Measurements from ENCODE around the gene CNTNAP4.

DNA sequence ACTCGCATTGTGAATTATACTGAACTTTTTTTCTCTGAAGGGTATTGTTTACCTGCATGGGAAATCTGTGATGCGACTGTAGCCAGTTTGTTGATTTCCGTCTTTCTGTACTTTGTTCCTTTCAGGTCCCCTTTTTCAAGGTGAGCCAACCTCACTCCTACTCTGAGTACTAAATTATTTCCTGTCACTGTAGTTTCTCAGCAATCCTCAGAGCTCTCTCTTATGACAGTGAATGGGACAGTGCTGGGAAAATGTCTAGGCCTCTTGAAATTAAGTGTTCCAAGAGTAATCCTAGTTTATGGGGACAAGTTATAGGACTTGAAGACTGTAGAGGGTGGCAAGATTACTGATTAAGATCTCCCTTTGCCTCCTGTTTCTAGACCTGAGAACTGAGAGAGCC, 167.6 kb downstream of the CNTNAP4 start:
- TF ChIP-seq POLR2AphosphoS5 (IDR thresholded peaks at IDR 0.05; ENCODE audit: low read depth, low read length) (no peak), TAF1 (IDR thresholded peaks at IDR 0.05; ENCODE audit: borderline replicate concordance, insufficient read depth, low read length) (no peak)
- TF ChIP-seq, protein P1, sequence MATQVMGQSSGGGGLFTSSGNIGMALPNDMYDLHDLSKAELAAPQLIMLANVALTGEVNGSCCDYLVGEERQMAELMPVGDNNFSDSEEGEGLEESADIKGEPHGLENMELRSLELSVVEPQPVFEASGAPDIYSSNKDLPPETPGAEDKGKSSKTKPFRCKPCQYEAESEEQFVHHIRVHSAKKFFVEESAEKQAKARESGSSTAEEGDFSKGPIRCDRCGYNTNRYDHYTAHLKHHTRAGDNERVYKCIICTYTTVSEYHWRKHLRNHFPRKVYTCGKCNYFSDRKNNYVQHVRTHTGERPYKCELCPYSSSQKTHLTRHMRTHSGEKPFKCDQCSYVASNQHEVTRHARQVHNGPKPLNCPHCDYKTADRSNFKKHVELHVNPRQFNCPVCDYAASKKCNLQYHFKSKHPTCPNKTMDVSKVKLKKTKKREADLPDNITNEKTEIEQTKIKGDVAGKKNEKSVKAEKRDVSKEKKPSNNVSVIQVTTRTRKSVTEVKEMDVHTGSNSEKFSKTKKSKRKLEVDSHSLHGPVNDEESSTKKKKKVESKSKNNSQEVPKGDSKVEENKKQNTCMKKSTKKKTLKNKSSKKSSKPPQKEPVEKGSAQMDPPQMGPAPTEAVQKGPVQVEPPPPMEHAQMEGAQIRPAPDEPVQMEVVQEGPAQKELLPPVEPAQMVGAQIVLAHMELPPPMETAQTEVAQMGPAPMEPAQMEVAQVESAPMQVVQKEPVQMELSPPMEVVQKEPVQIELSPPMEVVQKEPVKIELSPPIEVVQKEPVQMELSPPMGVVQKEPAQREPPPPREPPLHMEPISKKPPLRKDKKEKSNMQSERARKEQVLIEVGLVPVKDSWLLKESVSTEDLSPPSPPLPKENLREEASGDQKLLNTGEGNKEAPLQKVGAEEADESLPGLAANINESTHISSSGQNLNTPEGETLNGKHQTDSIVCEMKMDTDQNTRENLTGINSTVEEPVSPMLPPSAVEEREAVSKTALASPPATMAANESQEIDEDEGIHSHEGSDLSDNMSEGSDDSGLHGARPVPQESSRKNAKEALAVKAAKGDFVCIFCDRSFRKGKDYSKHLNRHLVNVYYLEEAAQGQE (IDR thresholded peaks at IDR 0.05; ENCODE audit: insufficient read depth in 1 of 2, low read depth in 2 of 2, low read length in 2 of 2) = no peak
